Kidney (tissue), 14 donors: ENCODE data around the gene SRSF3. TPM values are rescaled to one million over a fixed set of nuclear protein-coding genes. Genes with fewer than 3 reads are reported as not detected.

ENCODE experiments used
- DNase-seq, 5 donors: peaks; one replicate each; pipeline ENCODE4 v3.0.0-alpha.2; 2013 to 2020
- FAIRE-seq: peaks from 2 replicates; lab custom pipeline; 2012; peaks lifted over from hg19 to GRCh38; lab: Jason Lieb, UNC
- H3K27ac ChIP-seq, 2 donors: one replicate each; pipeline ENCODE4 v1.7.0; 2013; ENCODE audit warnings: low read depth in 2 of 2, low read length in 2 of 2, inconsistent platforms in 1 of 2
- H3K27me3 ChIP-seq: one replicate; pipeline ENCODE4 v1.7.1; 2013; ENCODE audit warnings: low read length, inconsistent platforms; ENCODE audit not compliant: control insufficient read depth, insufficient read depth
- H3K36me3 ChIP-seq, 3 donors: one replicate each; pipeline versions ENCODE4 v1.7.0 to v1.7.1; 2013; ENCODE audit warnings: low read length in 3 of 3, control low read depth in 1 of 3, inconsistent platforms in 1 of 3; ENCODE audit not compliant: insufficient read depth in 3 of 3, control insufficient read depth in 2 of 3
- H3K4me1 ChIP-seq, 3 donors: one replicate each; pipeline versions ENCODE4 v1.7.0 to v1.7.1; 2013; ENCODE audit warnings: low read length in 3 of 3, inconsistent platforms in 1 of 3, low read depth in 1 of 3; ENCODE audit not compliant: control insufficient read depth in 2 of 3, insufficient read depth in 2 of 3
- H3K4me3 ChIP-seq, 3 donors: one replicate each; pipeline versions ENCODE4 v1.7.0 to v1.8.1; 2013; ENCODE audit warnings: low read length in 3 of 3, control low read depth in 1 of 3, inconsistent platforms in 1 of 3
- H3K9ac ChIP-seq, 3 donors: one replicate each; pipeline versions ENCODE4 v1.7.0 to v1.7.1; 2013; ENCODE audit warnings: low read length in 3 of 3, control low read depth in 1 of 3, inconsistent platforms in 1 of 3
- H3K9me3 ChIP-seq, 3 donors: one replicate each; pipeline versions ENCODE4 v1.7.0 to v1.7.1; 2013; ENCODE audit warnings: low read length in 3 of 3, control low read depth in 1 of 3, inconsistent platforms in 1 of 3; ENCODE audit not compliant: control insufficient read depth in 2 of 3, insufficient read depth in 1 of 3
- intact Hi-C: fragments of 100-400 bp; cut with DNase I; formaldehyde crosslinking; loops from one replicate; pipeline ENCODE4 v1.11.1; 2022
- polyA plus RNA-seq: library from polyadenylated mRNA; stranded (reverse); fragments of 350-450 nt; fragmentation: Illumina TruSeq; extraction: RNeasy Lipid Tissue Mini Kit (QIAGEN cat#74804); gene quantifications from one replicate; pipeline ENCODE4 v1.2.3, GENCODE V29; 2014; ENCODE audit warnings: low read depth, low replicate concordance; ENCODE audit not compliant: insufficient read depth
- total RNA-seq: library from RNA; stranded (reverse); fragmentation: NEBNext Ultra II Directional; extraction: Animal tissue kit (Norgen Biotek cat#: 25700); gene quantifications from one replicate; pipeline ENCODE4 v1.2.1, GENCODE V29; 2021
- TF ChIP-seq, protein P1 (sequence below): IDR thresholded peaks from 3 replicates; pipeline ENCODE4 v1.5.1; 2012; ENCODE audit warnings: mild to moderate bottlenecking, moderate library complexity, borderline replicate concordance; ENCODE audit not compliant: insufficient read depth; ENCODE audit errors: extremely low read depth
- donor health status: control.
- donor health status: control.
- donor health status: control.
- donor health status: control.
- donor health status: control.
- donor health status: DM: yes; HTN: yes; CAD: no.
- donor health status: Normal renal cell carcinoma (clear cell type).

Gene SRSF3
- total and polyA plus RNA-seq, 2 donors from 2014 or later, result 222 to 257 TPM

DNA sequence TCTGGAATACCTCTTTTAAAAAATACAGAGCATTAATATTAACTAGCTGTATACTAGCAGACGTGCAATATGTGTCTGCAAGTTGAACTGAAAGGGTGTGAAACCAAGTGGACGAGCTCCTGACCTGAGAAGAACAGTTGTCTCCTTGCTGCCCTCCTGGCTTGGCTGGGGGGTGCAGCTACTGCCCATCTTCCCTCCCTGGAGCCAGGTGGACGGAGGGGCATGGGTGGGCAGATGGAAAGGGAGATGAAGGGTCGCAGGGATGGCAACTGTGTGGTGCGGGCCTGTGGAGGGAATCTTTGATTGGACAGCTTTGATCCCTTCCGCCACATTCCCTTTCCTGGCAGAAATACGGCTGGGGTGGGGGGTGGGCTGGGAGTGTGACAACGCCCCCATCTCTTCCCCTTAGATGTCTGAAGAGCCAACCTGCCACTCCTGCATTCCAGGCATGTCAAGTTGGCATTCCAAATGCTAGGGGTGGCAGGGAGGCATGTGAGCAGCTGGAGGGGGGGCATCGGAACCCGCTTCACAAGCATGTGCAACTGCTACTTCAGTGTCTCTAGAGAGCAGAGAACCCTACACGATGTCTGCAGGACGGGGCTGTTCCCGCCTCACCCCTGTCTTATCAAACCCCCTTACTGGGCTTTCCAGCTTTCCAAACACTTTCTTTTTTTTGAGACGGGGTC lies 37.3 kb downstream of the SRSF3 start:
- intact Hi-C loops, result no loop called here
- H3K9me3 ChIP-seq, result no peaks in the 10 kb centered on the region
- TF ChIP-seq, protein P1, sequence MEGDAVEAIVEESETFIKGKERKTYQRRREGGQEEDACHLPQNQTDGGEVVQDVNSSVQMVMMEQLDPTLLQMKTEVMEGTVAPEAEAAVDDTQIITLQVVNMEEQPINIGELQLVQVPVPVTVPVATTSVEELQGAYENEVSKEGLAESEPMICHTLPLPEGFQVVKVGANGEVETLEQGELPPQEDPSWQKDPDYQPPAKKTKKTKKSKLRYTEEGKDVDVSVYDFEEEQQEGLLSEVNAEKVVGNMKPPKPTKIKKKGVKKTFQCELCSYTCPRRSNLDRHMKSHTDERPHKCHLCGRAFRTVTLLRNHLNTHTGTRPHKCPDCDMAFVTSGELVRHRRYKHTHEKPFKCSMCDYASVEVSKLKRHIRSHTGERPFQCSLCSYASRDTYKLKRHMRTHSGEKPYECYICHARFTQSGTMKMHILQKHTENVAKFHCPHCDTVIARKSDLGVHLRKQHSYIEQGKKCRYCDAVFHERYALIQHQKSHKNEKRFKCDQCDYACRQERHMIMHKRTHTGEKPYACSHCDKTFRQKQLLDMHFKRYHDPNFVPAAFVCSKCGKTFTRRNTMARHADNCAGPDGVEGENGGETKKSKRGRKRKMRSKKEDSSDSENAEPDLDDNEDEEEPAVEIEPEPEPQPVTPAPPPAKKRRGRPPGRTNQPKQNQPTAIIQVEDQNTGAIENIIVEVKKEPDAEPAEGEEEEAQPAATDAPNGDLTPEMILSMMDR, result no peak
- FAIRE-seq (no peak), DNase-seq (peak in 3 of 5 donors; percentile 56 to 86 (median 68))
- H3K27me3 ChIP-seq, result no peaks in the 10 kb centered on the region
- H3K36me3 ChIP-seq, result no peaks in the 10 kb centered on the region
- no peak overlapping the region for H3K9ac ChIP-seq
- no peak overlapping the region for H3K27ac ChIP-seq
- H3K4me3 ChIP-seq, result no peak overlapping the region
- peaks cover 0 to 13% (median 7%) of the 10 kb centered on the region in 3 donors for H3K4me1 ChIP-seq

DNA sequence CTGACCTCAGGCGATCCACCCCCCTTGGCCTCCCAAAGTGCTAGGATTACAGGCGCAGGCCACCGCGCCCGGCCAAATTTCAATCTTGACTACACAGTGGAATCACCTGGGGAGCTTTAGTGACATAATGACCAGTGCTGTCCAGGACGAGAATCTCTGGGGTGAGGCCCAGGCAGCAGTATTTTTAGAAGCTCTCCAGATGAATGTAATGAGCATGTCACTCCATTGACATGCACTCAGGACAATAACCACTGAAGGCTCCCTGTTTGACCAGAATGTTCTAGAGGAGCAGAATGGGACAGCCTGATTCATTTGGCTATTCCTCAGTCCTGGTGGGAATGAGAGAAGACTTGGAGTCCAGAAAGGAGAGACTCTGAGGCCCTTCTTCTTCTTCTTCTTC lies 39.2 kb downstream of the SRSF3 start:
- Histone ChIP-seq H3K9me3 (no peaks in the 10 kb centered on the region), H3K36me3 (no peaks in the 10 kb centered on the region), H3K27ac (no peak overlapping the region), H3K9ac (no peak overlapping the region), H3K4me3 (no peak overlapping the region), H3K27me3 (no peaks in the 10 kb centered on the region), H3K4me1 (peaks cover 0 to 6% (median 0%) of the 10 kb centered on the region in 3 donors)
- DNase-seq, result no peak
- FAIRE-seq, result no peak
- intact Hi-C loops, result no loop called here
- TF ChIP-seq, protein P1, result no peak

DNA sequence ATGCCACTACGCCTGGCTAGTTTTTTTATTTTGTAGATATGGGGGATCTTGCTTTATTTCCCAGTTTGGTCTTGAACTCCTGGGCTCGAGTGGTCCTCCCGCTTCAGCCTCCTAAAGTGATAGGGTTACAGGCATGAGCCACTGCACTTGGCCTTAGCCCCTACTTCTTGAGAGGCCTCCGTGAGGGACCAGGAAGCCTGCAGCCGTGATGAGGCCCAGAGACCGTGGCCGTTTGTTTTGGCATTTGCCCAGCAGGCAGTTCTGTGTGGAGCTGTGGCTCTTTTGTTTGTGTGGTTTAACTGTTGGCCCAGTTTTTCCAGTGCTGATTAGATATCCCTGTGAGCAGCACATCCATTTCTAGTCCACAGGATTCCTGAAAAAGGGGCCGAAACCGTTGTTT lies 39.8 kb downstream of the SRSF3 start:
- Histone ChIP-seq H3K27me3 (no peaks in the 10 kb centered on the region), H3K27ac (no peak overlapping the region), H3K36me3 (no peaks in the 10 kb centered on the region), H3K4me3 (no peak overlapping the region), H3K9me3 (no peaks in the 10 kb centered on the region), H3K4me1 (peaks cover 0 to 6% (median 0%) of the 10 kb centered on the region in 3 donors), H3K9ac (no peak overlapping the region)
- DNase-seq (peak in 3 of 5 donors; percentile 41 to 84 (median 77)), FAIRE-seq (no peak)
- TF ChIP-seq, protein P1, result no peak
- intact Hi-C loops, result no loop called here
